ENCODE results near the gene KDM1A. TPM values are rescaled to one million over a fixed set of nuclear protein-coding genes. Genes with fewer than 3 reads are reported as not detected.

KDM1A gene
- total and polyA plus RNA-seq, 9 of the 15 experiments (the other 6 are each of a cell fraction or from before 2014, with no cell fraction given) = 59.2 to 181 (median 168) TPM

DNA sequence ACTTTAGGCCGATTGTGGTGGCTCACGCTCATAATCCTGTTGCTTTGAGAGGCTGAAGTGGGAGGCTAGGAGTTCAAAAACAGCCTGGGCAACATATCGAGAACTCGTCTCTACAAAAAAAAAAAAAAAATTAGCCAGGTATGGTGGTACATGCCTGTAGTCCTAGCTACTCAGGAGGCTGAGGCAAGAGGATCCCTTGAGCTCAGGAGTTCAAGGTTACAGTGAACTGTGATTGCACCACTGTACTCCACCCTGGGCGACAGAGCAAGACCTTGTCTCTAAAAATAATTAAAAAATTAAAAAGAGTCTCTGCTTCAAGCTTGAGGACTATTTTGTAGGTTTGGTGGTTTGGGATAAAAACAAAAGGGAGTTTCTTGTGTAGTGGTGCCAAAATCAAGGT lies 21.2 kb downstream of the KDM1A start:
- TF ChIP-seq, protein P1, sequence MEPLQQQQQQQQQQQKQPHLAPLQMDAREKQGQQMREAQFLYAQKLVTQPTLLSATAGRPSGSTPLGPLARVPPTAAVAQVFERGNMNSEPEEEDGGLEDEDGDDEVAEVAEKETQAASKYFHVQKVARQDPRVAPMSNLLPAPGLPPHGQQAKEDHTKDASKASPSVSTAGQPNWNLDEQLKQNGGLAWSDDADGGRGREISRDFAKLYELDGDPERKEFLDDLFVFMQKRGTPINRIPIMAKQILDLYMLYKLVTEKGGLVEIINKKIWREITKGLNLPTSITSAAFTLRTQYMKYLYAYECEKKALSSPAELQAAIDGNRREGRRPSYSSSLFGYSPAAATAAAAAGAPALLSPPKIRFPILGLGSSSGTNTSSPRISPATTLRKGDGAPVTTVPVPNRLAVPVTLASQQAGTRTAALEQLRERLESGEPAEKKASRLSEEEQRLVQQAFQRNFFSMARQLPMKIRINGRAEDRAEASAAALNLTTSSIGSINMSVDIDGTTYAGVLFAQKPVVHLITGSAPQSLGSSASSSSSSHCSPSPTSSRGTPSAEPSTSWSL (CRISPR knock-in tag; IDR thresholded peaks at IDR 0.05; ENCODE audit: borderline replicate concordance) = no peak
- TF ChIP-seq KDM2B (CRISPR knock-in tag; IDR thresholded peaks at IDR 0.05) (no peak), JUND (IDR thresholded peaks at IDR 0.05; ENCODE audit: borderline replicate concordance, low read depth, low read length) (no peak), JUND (tag; IDR thresholded peaks at IDR 0.05; ENCODE audit: borderline replicate concordance, low read depth, low read length) (no peak), KLF6 (CRISPR knock-in tag; IDR thresholded peaks at IDR 0.05; ENCODE audit: borderline replicate concordance) (no peak), GABPB1 (CRISPR knock-in tag; IDR thresholded peaks at IDR 0.05) (no peak), KLF13 (tag; IDR thresholded peaks at IDR 0.05; ENCODE audit: borderline replicate concordance, low read depth) (no peak)
- POLR2A ChIA-PET = interaction anchor here (0.6 to 1.4 kb wide), 7 partner anchors 9 to 287 kb away, joined by 3 to 11 read pairs (median 3); no protein-coding TSS in a partner anchor
- ATAC-seq (no peak), FAIRE-seq (no peak), DNase-seq (ENCODE audit: extremely low read depth in 1 of 4, low spot score in 3 of 4) (no peak)
- Histone ChIP-seq H3K9me1 (ENCODE audit: control insufficient read depth, insufficient read depth, low read length) (no peaks in the 10 kb centered on the region), H3K9ac (ENCODE audit: insufficient read depth in 1 of 2, low read depth in 2 of 2, low read length in 2 of 2) (no peak overlapping the region), H3K4me1 (replicated peaks in 1 of 2; ENCODE audit: control insufficient read depth in 2 of 2, insufficient read depth in 2 of 2, low read length in 2 of 2) (0 out of 5 replicates have a peak, but pooled peaks cover 0 to 7% of the 10 kb centered on the region in 2 experiments), H2AFZ (ENCODE audit: low read depth, low read length) (no peak overlapping the region), H3K27ac (ENCODE audit: extremely low read depth, low read depth, low read length) (no peak overlapping the region), H3K27me3 (ENCODE audit: control insufficient read depth in 2 of 2, insufficient read depth in 2 of 2, low read length in 2 of 2) (no peaks in the 10 kb centered on the region), H3K4me3 (no peak overlapping the region), H3K4me2 (ENCODE audit: insufficient read depth, low read length) (no peak overlapping the region), H3K79me2 (ENCODE audit: control insufficient read depth, insufficient read depth, low read length) (peaks cover 91% of the 10 kb centered on the region), H4K20me1 (replicated peaks; ENCODE audit: control insufficient read depth, insufficient read depth, low read length) (peaks cover 5% of the 10 kb centered on the region; the same call in 1 of the 2 replicates), H3K36me3 (ENCODE audit: control insufficient read depth, insufficient read depth, low read length) (peaks cover 34% of the 10 kb centered on the region), H3K9me3 (replicated peaks; ENCODE audit: control insufficient read depth, insufficient read depth, low read depth, low read length) (no peaks in the 10 kb centered on the region)
- 91% methylated on average over 5 of the region's 5 CpGs for WGBS (ENCODE audit: insufficient coverage, low coverage, missing lambda C conversion rate)
- BruUV-seq (replicated peaks) = no TSS peak
- CTCF ChIA-PET (ENCODE audit: low intra/inter-chr PET ratio) = no interaction called here
- in situ Hi-C loops (cut with MboI) = no loop called here
- intact Hi-C loops (cut with micrococcal nuclease) = no loop called here

All from K562 (cell line).